Endothelial cell of umbilical vein (primary cell): ENCODE results near the gene GZF1. TPM values are rescaled to one million over a fixed set of nuclear protein-coding genes. Genes with fewer than 3 reads are reported as not detected.

Experiments
- BruUV-seq: library from RNA; stranded (reverse); fragments of 400-500 nt; replicated peaks from 2 replicates; lab custom pipeline; 2021; lab: Mats Ljungman, UMichigan
- CTCF ChIA-PET: fragments of 300-600, 350-600 bp; sonication (Branson Sonifier 250); formaldehyde crosslinking; loops from one replicate; lab custom pipeline; 2021; ENCODE audit warnings: antibody characterized with exemption, inconsistent platforms; lab: Charles Lee
- POLR2A ChIA-PET: fragments of 300-600, 350-600 bp; sonication (Branson Sonifier 250); formaldehyde crosslinking; loops from one replicate; lab custom pipeline; 2021; ENCODE audit warnings: antibody characterized with exemption, inconsistent platforms; lab: Charles Lee
- DNase-seq: peaks from one replicate; pipeline ENCODE4 v3.0.0-alpha.2; 2011; ENCODE audit warnings: low read depth, low spot score
- FAIRE-seq: peaks from 2 replicates; lab custom pipeline; 2011; peaks lifted over from hg19 to GRCh38; lab: Jason Lieb, UNC
- H2AFZ ChIP-seq: 2 replicates; pipeline ENCODE4 v1.6.0; 2012; ENCODE audit warnings: low read depth, low read length, control low read depth, inconsistent platforms
- H3K27ac ChIP-seq: 2 replicates; pipeline ENCODE4 v1.5.1; 2011; ENCODE audit warnings: low read depth, mild to moderate bottlenecking, control low read depth, low read length, moderate library complexity; ENCODE audit not compliant: insufficient read depth
- H3K27me3 ChIP-seq, 2 experiments: 2 replicates each; pipeline versions ENCODE4 v1.6.0 to v1.6.1; 2011; ENCODE audit warnings: low read length in 2 of 2, mixed read lengths in 1 of 2; ENCODE audit not compliant: control insufficient read depth in 2 of 2, insufficient read depth in 2 of 2
- H3K36me3 ChIP-seq, 2 experiments: 2 replicates in 1 of 2; 3 replicates in 1 of 2; pipeline ENCODE4 v1.5.1; 2011; ENCODE audit warnings: low read length in 2 of 2, mild to moderate bottlenecking in 1 of 2, moderate library complexity in 1 of 2; ENCODE audit not compliant: control insufficient read depth in 2 of 2, insufficient read depth in 2 of 2; ENCODE audit errors: extremely low read depth in 1 of 2
- H3K4me1 ChIP-seq: 3 replicates; pipeline ENCODE4 v1.5.1; 2011; ENCODE audit warnings: mild to moderate bottlenecking, low read length; ENCODE audit not compliant: control insufficient read depth, insufficient read depth; ENCODE audit errors: extremely low read depth
- H3K4me2 ChIP-seq: 2 replicates; pipeline ENCODE4 v1.6.1; 2011; ENCODE audit warnings: low read length, control low read depth, mixed read lengths; ENCODE audit not compliant: insufficient read depth
- H3K4me3 ChIP-seq, 3 experiments: fragments of 200-600 bp in 1 of 3; sonication (generic), shearing (Covaris generic) in 1 of 3; replicated peaks in 1 of 3; 2 replicates each; pipeline ENCODE4 v1.5.1; 2011 to 2016; ENCODE audit warnings: control low read depth in 3 of 3, low read length in 3 of 3, mild to moderate bottlenecking in 2 of 3, inconsistent platforms in 1 of 3, low read depth in 1 of 3, moderate library complexity in 1 of 3; ENCODE audit not compliant: insufficient read depth in 1 of 3
- H3K79me2 ChIP-seq: 2 replicates; pipeline ENCODE4 v1.6.0; 2012; ENCODE audit warnings: low read length, inconsistent platforms; ENCODE audit not compliant: control insufficient read depth, insufficient read depth
- H3K9ac ChIP-seq: replicated peaks from 2 replicates; pipeline ENCODE3; 2011; ENCODE audit warnings: low read length, control low read depth; ENCODE audit not compliant: insufficient read depth; ENCODE audit errors: extremely low read depth
- H3K9me1 ChIP-seq: replicated peaks from 3 replicates; pipeline ENCODE4 v1.6.0; 2011; ENCODE audit warnings: mild to moderate bottlenecking, low read length; ENCODE audit not compliant: control insufficient read depth, insufficient read depth; ENCODE audit errors: extremely low read depth
- H3K9me3 ChIP-seq: replicated peaks from 2 replicates; pipeline ENCODE4 v1.5.1; 2012; ENCODE audit warnings: low read length, inconsistent platforms; ENCODE audit not compliant: control insufficient read depth, insufficient read depth
- H4K20me1 ChIP-seq: replicated peaks from 2 replicates; pipeline ENCODE3; 2011; ENCODE audit warnings: mild to moderate bottlenecking, low read length; ENCODE audit not compliant: control insufficient read depth, insufficient read depth; ENCODE audit errors: extremely low read depth
- CTCF ChIP-seq, 2 donors: IDR thresholded peaks; 1 replicate in 1 of 2; 2 replicates in 1 of 2; pipeline ENCODE4 v1.5.1; 2011; ENCODE audit warnings: low read length in 2 of 2, mild to moderate bottlenecking in 2 of 2, moderate library complexity in 2 of 2, control low read depth in 1 of 2, inconsistent platforms in 1 of 2, low read depth in 1 of 2; ENCODE audit not compliant: insufficient read depth in 1 of 2; ENCODE audit errors: extremely low read depth in 1 of 2
- EZH2 ChIP-seq: IDR thresholded peaks from 2 replicates; pipeline ENCODE4 v1.6.1; 2012; ENCODE audit warnings: borderline replicate concordance, low read depth, mild to moderate bottlenecking, moderate library complexity, low read length, inconsistent platforms; ENCODE audit not compliant: severe bottlenecking
- FOS ChIP-seq: IDR thresholded peaks from 2 replicates; pipeline ENCODE4 v1.6.1; 2011; ENCODE audit warnings: mild to moderate bottlenecking, low read length, moderate library complexity, borderline replicate concordance; ENCODE audit not compliant: insufficient read depth
- GATA2 ChIP-seq: IDR thresholded peaks from 2 replicates; pipeline ENCODE4 v1.7.0; 2011; ENCODE audit warnings: low read depth, mild to moderate bottlenecking, moderate library complexity, mixed read lengths, low read length; ENCODE audit not compliant: insufficient read length, insufficient read depth
- JUN ChIP-seq: IDR thresholded peaks from 2 replicates; pipeline ENCODE4 v1.6.1; 2011; ENCODE audit warnings: borderline replicate concordance, low read depth; ENCODE audit not compliant: insufficient read length, insufficient read depth
- MAX ChIP-seq: IDR thresholded peaks from 2 replicates; pipeline ENCODE4 v1.6.1; 2011; ENCODE audit not compliant: insufficient read depth, insufficient read length
- MYC ChIP-seq: IDR thresholded peaks from one replicate; pipeline ENCODE4 v1.6.1; 2011; ENCODE audit warnings: mild to moderate bottlenecking, low read depth, low read length
- POLR2A ChIP-seq: IDR thresholded peaks from 2 replicates; pipeline ENCODE4 v1.6.1; 2012; ENCODE audit warnings: low read depth, mild to moderate bottlenecking, control low read depth, low read length
- POLR2AphosphoS5 ChIP-seq: IDR thresholded peaks from 2 replicates; pipeline ENCODE4 v1.6.1; 2012; ENCODE audit warnings: low read depth, mild to moderate bottlenecking, control low read depth, low read length, moderate library complexity; ENCODE audit not compliant: insufficient read depth
- dilution Hi-C: fragments of 300-500 bp; cut with MboI; formaldehyde crosslinking; loops from one replicate; pipeline ENCODE4 v1.15.0; 2019; ENCODE audit warnings: low sequenced_read_pairs; ENCODE audit not compliant: extremely low pct_ligation_motif_present
- intact Hi-C: fragments of 100-400 bp; cut with micrococcal nuclease; formaldehyde crosslinking; loops from one replicate; pipeline ENCODE4 v1.10.0; 2022
- polyA plus RNA-seq, 4 experiments: library from polyadenylated mRNA; depleted of rRNA in 3 of 4; stranded (reverse) in 3 of 4; unstranded in 1 of 4; fragments of >200 nt; gene quantifications; 2 replicates each; pipeline versions ENCODE4 v1.2.1 to v1.2.3, GENCODE V29; 2011 to 2012; ENCODE audit warnings: missing spikeins in 1 of 4
- total RNA-seq: library from RNA; stranded (reverse); gene quantifications from 2 replicates; pipeline ENCODE4 v1.2.3, GENCODE V29; 2021

GZF1 gene
- total and polyA plus RNA-seq, 2 donors (not counting 3 experiments of a cell fraction or from before 2014, with no cell fraction given), result 9.7 to 10.0 TPM

- H3K36me3 ChIP-seq, result no peaks in the 10 kb centered on the region
- BruUV-seq, result no TSS peak
- no peak overlapping the region for H2AFZ ChIP-seq
- peaks cover 6% of the 10 kb centered on the region for H4K20me1 ChIP-seq
- POLR2A ChIA-PET, result no interaction called here
- no peak for FAIRE-seq
- H3K27me3 ChIP-seq, result no peaks in the 10 kb centered on the region
- no peak overlapping the region for H3K9ac ChIP-seq
- no peak overlapping the region for H3K4me2 ChIP-seq
- H3K79me2 ChIP-seq, result peaks cover 89% of the 10 kb centered on the region
- no peak overlapping the region for H3K27ac ChIP-seq
- dilution Hi-C loops, result no loop called here
- intact Hi-C loops, result no loop called here
- no peak for DNase-seq
- H3K4me1 ChIP-seq, result no peaks in the 10 kb centered on the region
- H3K9me3 ChIP-seq, result no peaks in the 10 kb centered on the region
- no peak overlapping the region for H3K4me3 ChIP-seq
- CTCF ChIA-PET, result no interaction called here
- TF ChIP-seq MYC (no peak), POLR2A (no peak), JUN (no peak), GATA2 (no peak), FOS (no peak), POLR2AphosphoS5 (no peak), MAX (no peak), EZH2 (no peak), CTCF (IDR thresholded peaks at IDR 0.05; ENCODE audit: extremely low read depth in 1 of 2, insufficient read depth in 1 of 2, low read depth in 1 of 2, low read length in 2 of 2) (no peak)
- no peaks in the 10 kb centered on the region for H3K9me1 ChIP-seq
Measured at GRCh38 chr20:23412026-23412425, 50.0 kb downstream of the GZF1 start.
